ENCODE results near the gene INPP5A.

DNA sequence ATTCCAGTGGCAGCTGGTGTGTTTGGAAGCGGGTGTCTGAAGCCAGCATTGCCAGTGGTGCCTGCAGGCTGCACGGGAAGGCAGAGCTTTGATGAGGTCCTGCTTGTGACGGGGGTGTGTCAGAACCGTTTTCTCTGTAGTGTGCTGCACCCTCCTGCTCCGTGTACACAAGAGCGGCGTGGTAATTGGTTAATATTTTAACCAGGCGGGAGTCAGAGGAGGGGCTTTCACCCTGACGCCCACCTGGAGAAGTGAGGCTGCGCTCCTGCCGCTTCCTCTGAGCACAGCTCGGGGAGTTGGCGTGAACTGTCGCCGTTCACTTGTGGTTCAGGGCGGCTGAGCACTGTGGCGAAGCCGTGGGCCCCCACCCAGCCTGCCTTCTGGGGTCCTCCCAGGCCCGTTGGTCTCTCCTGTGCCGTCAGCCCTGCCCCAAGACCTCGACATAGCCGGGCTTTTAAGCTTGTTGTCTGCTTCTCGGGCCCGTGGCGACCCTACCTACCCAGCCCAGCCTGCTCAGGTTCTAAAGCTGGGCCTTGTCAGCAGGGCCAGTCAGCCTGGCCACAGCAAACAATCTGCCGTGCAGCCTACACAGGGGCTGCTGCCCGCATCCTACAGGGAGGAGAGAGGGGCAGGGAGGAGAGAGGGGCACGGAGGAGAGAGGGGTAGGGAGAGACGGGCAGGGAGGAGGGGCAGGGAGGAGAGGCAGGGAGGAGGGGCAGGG is 236.8 kb downstream of the INPP5A start:
- TF ChIP-seq, protein P1, sequence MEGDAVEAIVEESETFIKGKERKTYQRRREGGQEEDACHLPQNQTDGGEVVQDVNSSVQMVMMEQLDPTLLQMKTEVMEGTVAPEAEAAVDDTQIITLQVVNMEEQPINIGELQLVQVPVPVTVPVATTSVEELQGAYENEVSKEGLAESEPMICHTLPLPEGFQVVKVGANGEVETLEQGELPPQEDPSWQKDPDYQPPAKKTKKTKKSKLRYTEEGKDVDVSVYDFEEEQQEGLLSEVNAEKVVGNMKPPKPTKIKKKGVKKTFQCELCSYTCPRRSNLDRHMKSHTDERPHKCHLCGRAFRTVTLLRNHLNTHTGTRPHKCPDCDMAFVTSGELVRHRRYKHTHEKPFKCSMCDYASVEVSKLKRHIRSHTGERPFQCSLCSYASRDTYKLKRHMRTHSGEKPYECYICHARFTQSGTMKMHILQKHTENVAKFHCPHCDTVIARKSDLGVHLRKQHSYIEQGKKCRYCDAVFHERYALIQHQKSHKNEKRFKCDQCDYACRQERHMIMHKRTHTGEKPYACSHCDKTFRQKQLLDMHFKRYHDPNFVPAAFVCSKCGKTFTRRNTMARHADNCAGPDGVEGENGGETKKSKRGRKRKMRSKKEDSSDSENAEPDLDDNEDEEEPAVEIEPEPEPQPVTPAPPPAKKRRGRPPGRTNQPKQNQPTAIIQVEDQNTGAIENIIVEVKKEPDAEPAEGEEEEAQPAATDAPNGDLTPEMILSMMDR (conservative IDR thresholded peaks at IDR 0.05), result no peak
- TF ChIP-seq ZFX (IDR thresholded peaks at IDR 0.05), result no peak
